ENCODE measurements around the gene ORAI3.

The ORAI3 gene

DNA sequence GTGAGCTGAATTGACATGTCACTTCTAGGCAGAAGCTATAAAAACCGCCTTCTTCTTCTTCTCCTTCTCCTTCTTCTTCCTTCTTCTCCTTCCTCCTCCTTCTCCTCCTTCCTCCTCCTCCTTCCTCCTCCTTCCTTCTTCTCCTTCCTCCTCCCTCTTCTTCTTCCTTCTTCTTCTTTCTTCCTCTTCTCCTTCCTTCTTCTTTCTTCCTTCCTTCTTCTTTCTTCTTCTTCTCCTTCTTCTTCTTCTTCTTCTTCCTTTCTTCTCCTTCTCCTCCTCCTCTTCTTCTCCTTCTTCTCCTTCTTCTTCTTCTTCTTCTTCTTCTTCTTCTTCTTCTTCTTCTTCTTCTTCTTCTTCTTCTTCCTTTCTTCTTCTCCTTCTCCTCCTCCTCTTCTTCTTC, 30.3 kb upstream of the ORAI3 start:
- DNase-seq (no peak), ATAC-seq (replicated peaks) (no peak)
- Mint-ChIP-seq H3K4me1 (peaks cover 9 to 21% of the 10 kb centered on the region in 2 donors), H3K4me3 (no peak overlapping the region), H3K36me3 (no peaks in the 10 kb centered on the region), H3K9me3 (no peaks in the 10 kb centered on the region), H3K27me3 (no peaks in the 10 kb centered on the region), H3K27ac (peak overlapping the region; percentile 28)

DNA sequence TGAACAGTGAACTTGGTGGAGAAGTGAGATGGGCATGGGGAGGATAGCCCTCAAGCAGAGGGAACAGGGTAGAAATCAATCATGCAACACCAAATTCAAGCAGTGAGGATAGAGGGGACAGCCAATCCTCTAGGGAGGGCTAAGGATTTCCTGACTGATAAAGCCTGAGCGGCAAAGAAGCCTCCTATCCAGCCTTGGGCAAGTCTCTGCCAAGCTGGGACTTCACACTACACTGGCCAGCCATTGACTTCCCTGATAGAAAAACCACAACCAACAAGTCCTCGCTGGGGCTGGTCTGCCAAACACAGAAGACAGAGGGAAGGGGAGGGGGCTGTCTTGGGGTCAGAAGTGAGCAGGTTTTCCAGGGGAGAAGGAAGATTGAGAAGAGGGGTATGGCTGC, 28.0 kb upstream of the ORAI3 start:
- DNase-seq (no peak), ATAC-seq (replicated peaks) (no peak)
- Mint-ChIP-seq H3K9me3 (no peaks in the 10 kb centered on the region), H3K4me3 (peak overlapping the region; percentile 29 to 39), H3K27me3 (no peaks in the 10 kb centered on the region), H3K4me1 (peaks cover 16 to 28% of the 10 kb centered on the region in 2 donors), H3K27ac (peak overlapping the region; percentile 10), H3K36me3 (peaks cover 0 to 5% of the 10 kb centered on the region in 2 donors)

DNA sequence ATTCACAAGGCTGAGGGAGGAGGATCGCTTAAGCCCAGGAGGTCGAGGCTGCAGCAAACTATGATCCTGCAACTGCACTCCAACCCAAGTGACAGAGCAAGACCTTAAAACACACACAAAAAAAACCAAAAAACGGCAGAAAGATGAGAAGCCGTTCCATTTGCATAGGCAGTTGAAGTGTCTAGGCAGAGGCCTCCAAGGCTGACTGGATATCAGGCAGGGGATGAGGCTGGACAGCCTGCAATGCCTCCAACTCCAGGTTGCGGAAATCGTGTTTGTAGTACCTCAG, 27.5 kb upstream of the ORAI3 start:
- Mint-ChIP-seq H3K36me3 (peaks cover 0 to 10% of the 10 kb centered on the region in 2 donors), H3K27ac (peak overlapping the region; percentile 100), H3K4me3 (peak overlapping the region; percentile 96 to 99), H3K27me3 (no peaks in the 10 kb centered on the region), H3K4me1 (peaks cover 21 to 33% of the 10 kb centered on the region in 2 donors), H3K9me3 (no peaks in the 10 kb centered on the region)
- DNase-seq (no peak), ATAC-seq (replicated peaks) (no peak)

DNA sequence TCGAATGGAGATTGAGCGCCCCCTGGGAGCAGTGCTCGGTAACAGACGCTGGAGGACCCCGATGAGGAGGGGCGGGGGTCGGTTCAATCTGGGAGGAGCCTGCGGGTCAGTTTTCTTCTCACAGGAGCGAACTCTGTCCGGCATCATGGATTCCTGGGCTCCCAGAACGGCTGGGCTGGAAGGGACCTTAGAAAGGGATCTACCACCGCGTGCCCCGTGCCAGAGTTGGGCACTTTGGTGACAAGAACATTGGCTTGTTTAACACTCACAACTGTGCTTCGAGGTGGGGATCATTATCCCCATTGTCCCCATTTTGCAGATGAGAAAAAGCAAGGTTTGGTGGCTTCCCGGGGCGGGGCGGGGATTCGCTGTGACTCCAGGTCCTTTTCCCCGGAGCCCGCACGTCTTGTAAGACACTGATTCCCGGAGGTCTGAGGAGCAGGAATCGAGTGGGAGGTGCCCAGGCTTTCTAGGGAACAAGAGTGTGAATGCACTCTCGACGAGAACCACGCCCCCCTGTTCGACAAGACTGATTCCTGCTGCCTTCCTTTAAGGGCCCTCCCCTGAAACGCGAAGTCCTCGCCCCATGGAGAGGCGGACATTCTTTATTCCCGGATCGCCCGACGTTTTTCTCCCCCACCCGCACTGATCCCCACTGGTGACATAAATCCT, 27.0 kb upstream of the ORAI3 start:
- DNase-seq, result peak; percentile 81
- Mint-ChIP-seq H3K9me3 (no peaks in the 10 kb centered on the region), H3K27me3 (no peaks in the 10 kb centered on the region), H3K4me1 (peaks cover 25 to 38% of the 10 kb centered on the region in 2 donors), H3K27ac (peak overlapping the region; percentile 100), H3K36me3 (peaks cover 3 to 15% of the 10 kb centered on the region in 2 donors), H3K4me3 (peak overlapping the region; percentile 96 to 99)
- ATAC-seq (replicated peaks), result peak; percentile 13 to 17

DNA sequence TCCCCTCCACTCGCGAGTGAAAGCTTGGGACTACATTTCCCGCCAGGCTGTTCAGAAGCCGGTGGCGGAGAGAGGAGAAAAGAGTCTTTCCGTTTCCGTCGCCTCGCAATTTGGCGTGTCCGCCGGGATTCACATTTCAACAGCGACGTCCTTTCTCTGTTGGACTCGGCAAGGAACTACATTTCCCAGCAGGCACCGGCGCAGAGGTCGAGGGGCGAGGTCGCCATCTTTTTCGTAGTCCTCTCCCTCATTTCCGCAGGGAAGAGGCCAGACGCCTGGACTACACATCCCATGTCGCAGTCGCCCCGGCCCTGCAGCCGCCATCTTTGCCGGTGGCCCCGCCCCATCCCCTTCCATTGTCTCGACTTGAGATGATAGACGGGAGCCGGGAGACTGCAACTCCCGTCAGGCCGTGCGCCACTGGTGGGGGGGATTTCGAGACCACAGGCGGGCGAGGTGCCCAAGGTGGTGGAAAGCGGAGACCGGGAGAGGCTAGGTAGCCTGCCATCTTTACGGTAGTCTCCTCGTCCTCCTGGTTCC, 26.4 kb upstream of the ORAI3 start:
- Mint-ChIP-seq H3K4me1 (peaks cover 27 to 44% of the 10 kb centered on the region in 2 donors), H3K36me3 (peaks cover 3 to 19% of the 10 kb centered on the region in 2 donors), H3K4me3 (peak overlapping the region; percentile 96 to 99), H3K27ac (peak overlapping the region; percentile 100), H3K27me3 (no peaks in the 10 kb centered on the region), H3K9me3 (no peaks in the 10 kb centered on the region)
- ATAC-seq (replicated peaks), result peak; percentile 77 to 79
- DNase-seq, result peak; percentile 100

DNA sequence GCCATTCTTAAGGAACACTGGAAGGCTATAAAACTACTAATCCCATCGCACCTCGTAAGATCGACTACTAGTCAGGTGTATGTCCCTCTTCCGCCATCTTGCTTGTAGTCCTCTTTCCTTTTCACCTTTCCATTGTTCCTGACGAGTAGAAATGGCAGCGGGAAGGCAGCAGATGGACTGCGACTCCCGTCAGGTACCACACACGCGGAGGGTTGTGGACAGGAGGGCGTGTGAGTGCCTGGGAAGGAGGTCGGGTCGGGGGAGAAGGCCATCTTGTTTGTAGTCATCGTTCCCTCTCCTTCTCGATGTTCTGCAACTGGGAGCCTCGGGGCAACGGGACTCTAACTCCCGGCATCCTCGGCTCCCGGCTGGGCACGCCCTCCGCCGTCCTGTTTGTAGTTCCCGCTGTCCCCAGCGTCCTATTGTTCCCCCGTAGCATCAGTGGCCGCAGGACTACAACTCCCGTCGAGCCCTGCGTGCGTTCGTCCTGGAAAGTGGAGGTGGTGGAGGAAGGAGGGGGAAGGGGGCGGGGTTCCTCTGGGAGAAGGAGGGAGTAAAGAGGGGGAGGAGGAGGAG, 25.8 kb upstream of the ORAI3 start:
- H3K27ac Mint-ChIP-seq, result peak overlapping the region; percentile 100
- H3K9me3 Mint-ChIP-seq, result no peaks in the 10 kb centered on the region
- H3K27me3 Mint-ChIP-seq, result no peaks in the 10 kb centered on the region
- ATAC-seq (replicated peaks) (peak; percentile 74 to 76), DNase-seq (peak; percentile 96)
- H3K4me3 Mint-ChIP-seq, result peak overlapping the region; percentile 96 to 99
- peaks cover 3 to 22% of the 10 kb centered on the region in 2 donors for H3K36me3 Mint-ChIP-seq
- peaks cover 27 to 44% of the 10 kb centered on the region in 2 donors for H3K4me1 Mint-ChIP-seq

DNA sequence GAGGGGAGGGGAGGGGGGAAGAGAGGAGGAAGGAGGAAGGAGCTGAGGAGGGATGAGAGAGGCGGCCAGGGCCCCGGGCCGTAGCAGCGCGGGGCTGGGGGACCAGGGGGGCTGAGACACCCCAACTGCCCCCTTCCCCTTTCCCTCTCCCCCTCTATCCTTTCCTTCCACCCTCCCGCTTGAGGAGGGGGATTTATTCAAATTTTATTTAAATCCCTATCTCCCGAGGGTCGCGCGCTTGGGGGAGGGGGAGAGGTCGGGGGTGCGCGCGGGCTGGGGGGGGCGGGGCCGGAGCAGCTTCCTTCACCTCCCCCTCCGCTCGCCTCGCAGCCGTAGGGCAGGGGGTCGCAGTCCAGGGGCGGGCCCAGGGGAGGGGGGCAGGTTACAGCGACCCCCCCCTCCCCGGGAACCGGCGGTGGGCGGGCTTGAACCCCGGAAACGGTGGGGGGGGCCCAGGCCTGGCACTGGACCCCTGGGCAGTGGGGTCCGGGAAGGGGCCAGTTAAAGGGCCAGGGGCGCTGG, 25.3 kb upstream of the ORAI3 start, which contains the start of gene FBXL19:
Gene FBXL19 (plus strand): TSS at position 19 of the 522 bp plus-strand sequence. CDS start 2,183 bp downstream, outside the sequence.
- H3K27me3 Mint-ChIP-seq, result no peaks in the 10 kb centered on the region
- DNase-seq, result no peak

DNA sequence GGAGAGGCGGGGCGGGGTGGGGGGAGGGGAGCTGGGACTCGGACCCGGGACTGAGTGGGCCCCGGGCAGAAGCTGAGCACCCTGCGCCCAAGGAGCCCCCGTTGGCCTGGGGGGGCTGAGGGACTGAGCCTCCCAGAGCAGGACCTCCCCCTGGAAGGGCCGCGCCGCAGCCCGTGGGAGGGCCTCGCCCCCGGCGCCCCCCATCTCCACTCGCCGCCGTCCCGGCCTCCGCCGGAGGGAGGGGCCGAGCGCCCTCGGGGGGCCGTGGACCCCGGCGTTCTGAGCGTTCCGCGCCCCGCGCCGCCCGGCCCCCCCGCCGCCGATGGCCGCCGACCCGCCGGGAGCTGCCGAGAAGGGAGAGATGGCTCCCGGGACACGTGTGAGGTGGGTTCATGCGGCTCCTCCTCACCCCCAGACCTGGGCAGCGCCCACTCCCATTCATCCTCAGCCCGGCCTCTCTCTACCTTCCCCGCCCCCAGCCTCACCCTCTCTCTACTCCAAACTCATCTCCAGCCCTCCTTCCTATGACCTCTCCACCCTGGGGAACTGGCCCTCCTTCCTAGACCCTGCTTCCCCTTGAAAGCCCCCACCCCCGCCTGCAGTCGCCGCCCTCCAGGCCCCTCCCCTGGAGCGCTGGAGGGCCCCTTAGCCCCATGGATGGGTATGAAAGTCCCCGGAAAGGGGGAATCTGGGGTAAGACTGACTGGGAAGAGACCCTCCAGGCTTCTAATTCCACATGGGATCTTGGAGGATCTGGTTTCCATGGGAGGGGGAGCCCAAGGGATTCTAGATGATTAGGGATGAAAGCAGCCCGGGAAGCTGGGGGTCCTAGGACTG, 24.6 kb upstream of the ORAI3 start:
- no peak for ATAC-seq (replicated peaks)
- Mint-ChIP-seq H3K36me3 (peaks cover 3 to 22% of the 10 kb centered on the region in 2 donors), H3K27ac (peak overlapping the region; percentile 92), H3K9me3 (no peaks in the 10 kb centered on the region), H3K4me1 (peaks cover 27 to 44% of the 10 kb centered on the region in 2 donors), H3K27me3 (no peaks in the 10 kb centered on the region), H3K4me3 (peak overlapping the region; percentile 91 to 96)
- no peak for DNase-seq

More for the DNA sequence above, 25.3 kb upstream of the ORAI3 start, which contains the start of gene FBXL19:
- Mint-ChIP-seq H3K4me1 (peaks cover 27 to 44% of the 10 kb centered on the region in 2 donors), H3K36me3 (peaks cover 3 to 22% of the 10 kb centered on the region in 2 donors), H3K4me3 (peak within 1 kb of the TSS; percentile 96 to 99), H3K27ac (peak within 1 kb of the TSS; percentile 100), H3K9me3 (no peaks in the 10 kb centered on the region)
- peak in 1 of 2 donors; percentile 2 for ATAC-seq (replicated peaks)

DNA sequence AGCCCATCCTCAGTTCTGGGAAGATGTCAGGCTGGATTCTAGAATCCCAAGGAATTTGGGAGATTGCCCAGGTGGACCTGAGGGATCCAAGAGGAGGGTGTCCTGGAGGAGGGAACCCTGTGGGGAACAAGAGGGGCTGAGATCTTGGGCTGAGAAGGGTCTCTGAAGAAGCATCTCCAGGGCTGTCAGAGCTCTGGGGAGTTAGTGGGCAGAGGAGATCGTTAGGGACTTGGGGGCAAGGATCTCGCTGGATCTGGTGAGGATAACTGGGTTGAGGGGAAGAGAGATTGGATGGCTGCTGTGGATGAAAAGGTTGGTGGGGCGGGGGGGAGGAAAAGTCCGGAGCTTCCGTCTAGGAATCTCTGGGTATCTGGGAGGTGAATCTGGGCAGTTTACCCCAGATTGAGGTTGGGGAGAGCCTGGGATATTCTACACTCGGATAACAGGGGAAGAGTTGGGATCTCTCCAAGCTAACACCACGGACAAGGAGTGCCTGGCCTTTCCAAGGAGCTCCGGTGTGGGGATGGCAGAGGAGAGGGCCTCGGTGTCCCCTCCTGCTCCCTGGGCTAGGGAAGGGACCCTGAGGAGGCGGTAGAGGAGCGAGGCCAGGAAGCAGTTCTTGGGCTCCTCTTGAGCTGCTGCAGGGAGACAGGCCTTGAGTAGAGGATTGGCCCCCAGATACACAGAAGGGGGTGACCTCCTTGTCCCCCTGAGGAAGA, 23.8 kb upstream of the ORAI3 start:
- peaks cover 3 to 22% of the 10 kb centered on the region in 2 donors for H3K36me3 Mint-ChIP-seq
- H3K9me3 Mint-ChIP-seq, result no peaks in the 10 kb centered on the region
- H3K4me3 Mint-ChIP-seq, result peak overlapping the region; percentile 90 to 91
- H3K27me3 Mint-ChIP-seq, result no peaks in the 10 kb centered on the region
- H3K27ac Mint-ChIP-seq, result peak overlapping the region; percentile 80
- DNase-seq (no peak), ATAC-seq (replicated peaks) (no peak)
- peaks cover 27 to 44% of the 10 kb centered on the region in 2 donors for H3K4me1 Mint-ChIP-seq

DNA sequence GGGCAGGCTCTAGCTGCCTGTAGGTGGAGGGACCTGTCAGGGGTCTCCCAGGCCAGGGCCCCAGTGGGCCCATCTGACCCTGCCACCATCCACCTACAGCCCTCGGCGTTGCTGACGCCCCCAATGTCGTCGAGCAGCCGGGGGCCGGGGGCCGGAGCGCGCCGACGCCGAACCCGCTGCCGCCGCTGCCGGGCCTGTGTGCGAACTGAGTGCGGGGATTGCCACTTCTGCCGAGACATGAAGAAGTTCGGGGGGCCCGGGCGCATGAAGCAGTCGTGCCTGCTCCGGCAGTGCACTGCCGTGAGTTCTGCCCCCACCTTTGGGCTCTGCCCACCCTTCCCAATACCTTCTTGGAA, 23.3 kb upstream of the ORAI3 start:
- H3K9me3 Mint-ChIP-seq, result no peaks in the 10 kb centered on the region
- no peaks in the 10 kb centered on the region for H3K27me3 Mint-ChIP-seq
- no peak overlapping the region for H3K4me3 Mint-ChIP-seq
- no peak for DNase-seq
- H3K4me1 Mint-ChIP-seq, result peaks cover 27 to 44% of the 10 kb centered on the region in 2 donors
- no peak overlapping the region for H3K27ac Mint-ChIP-seq
- ATAC-seq (replicated peaks), result no peak
- peaks cover 3 to 22% of the 10 kb centered on the region in 2 donors for H3K36me3 Mint-ChIP-seq

DNA sequence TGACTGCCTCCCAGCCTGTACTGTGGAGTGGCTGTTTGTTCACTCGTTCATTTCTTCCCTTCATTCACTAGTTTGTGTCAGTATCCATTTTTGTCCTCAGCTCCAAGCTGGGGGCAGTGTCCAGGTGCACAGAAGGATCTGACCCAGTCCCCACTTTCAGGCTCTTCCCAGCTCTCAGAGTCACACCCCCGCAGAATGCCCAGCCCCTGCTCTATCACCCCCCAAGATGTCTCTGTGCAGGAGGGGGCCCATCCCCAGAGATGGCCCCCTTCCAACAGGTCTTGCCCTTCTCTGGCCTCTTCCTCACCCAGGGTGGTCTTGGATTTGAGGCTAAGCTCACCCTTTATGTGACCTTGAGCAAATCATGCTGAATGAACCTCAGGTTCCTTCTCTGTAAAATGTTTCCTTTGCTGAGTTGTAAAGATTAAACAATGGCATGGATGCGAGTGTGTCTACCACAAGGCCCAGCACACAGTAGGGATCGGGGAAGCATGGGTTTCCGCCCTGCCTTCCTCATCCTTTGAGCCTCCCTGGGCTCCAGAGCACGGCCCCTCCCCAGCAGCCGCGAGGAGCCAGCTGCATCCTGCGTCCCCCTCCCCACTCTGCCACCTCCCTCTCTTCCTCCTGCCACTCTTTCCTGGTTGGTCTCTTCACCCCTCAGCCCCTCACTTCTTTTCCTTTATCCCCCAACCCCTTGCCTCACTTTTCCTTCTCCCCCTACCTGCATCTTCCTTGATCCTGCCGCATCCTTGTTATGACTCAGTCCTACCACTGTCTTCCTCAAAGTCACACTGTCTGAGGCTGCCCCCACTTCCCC, 22.7 kb upstream of the ORAI3 start:
- H3K4me3 Mint-ChIP-seq, result peak overlapping the region in 1 of 2 donors; percentile 2
- no peaks in the 10 kb centered on the region for H3K27me3 Mint-ChIP-seq
- DNase-seq (no peak), ATAC-seq (replicated peaks) (no peak)
- H3K9me3 Mint-ChIP-seq, result no peaks in the 10 kb centered on the region
- peaks cover 21 to 39% of the 10 kb centered on the region in 2 donors for H3K4me1 Mint-ChIP-seq
- H3K27ac Mint-ChIP-seq, result peak overlapping the region; percentile 75
- H3K36me3 Mint-ChIP-seq, result peaks cover 7 to 26% of the 10 kb centered on the region in 2 donors

DNA sequence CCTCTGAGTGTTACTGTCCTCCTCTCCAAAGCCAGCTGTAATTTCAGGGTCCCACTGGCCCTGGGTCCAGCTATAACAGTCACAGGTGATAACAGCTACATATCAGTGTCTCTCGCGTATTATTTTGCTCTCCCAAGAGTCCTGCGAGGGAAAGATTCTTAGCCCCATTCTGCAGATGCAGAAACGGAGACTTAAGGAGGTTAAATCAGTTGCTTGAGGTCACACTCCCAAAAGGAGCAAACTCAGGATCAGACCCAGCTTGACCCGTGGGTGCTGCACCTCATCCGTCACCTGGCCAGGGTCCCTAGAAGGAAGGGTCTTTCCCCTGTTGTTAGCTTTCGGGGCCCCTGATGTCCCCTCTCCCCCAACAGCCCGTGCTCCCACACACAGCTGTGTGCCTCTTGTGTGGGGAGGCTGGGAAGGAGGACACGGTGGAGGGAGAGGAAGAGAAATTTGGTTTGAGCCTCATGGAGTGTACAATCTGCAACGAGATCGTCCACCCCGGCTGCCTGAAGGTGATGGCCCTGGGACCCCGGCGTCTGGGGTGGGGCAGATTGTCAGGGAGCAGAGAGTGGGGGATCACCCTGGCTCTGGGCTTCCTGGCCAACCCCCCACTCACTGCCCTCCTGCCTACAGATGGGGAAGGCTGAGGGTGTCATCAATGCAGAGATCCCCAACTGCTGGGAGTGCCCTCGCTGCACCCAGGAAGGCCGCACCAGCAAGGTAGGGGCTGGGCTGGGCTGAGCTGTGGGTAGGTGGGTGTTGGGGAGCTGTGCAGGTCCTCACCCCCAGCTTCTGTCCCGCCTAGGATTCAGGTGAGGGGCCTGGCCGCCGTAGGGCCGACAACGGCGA, 21.7 kb upstream of the ORAI3 start:
- Mint-ChIP-seq H3K27ac (peak overlapping the region; percentile 14), H3K36me3 (peaks cover 13 to 32% of the 10 kb centered on the region in 2 donors), H3K9me3 (no peaks in the 10 kb centered on the region), H3K4me3 (no peak overlapping the region), H3K4me1 (peaks cover 21 to 29% of the 10 kb centered on the region in 2 donors), H3K27me3 (no peaks in the 10 kb centered on the region)
- DNase-seq (no peak), ATAC-seq (replicated peaks) (no peak)

All from stimulated activated naive B cell treated with anti-CD40 and anti-IgM and Interleukin-4, amounts not matched to agents 10 μg/mL and 1 μg/mL and 100 μg/mL, for 72 hours (primary cell).